Measurements from ENCODE around the gene PLOD3. TPM values are rescaled to one million over a fixed set of nuclear protein-coding genes. Genes with fewer than 3 reads are reported as not detected.
A peak's percentile ranks its signal among the peaks of the same experiment; 100 is the strongest.

The PLOD3 gene
- polyA plus RNA-seq, 1 donor (not counting 4 experiments of a cell fraction or from before 2014, with no cell fraction given), result 31.6 TPM

GRCh38 chr7:101220295-101220694 lies 2.9 kb upstream of the PLOD3 start:
- H2AFZ ChIP-seq (ENCODE audit: control insufficient read depth, low read length), result no peak overlapping the region
- no peaks in the 10 kb centered on the region for H4K20me1 ChIP-seq (ENCODE audit: control insufficient read depth, extremely low read depth, insufficient read depth, low read length)
- no peaks in the 10 kb centered on the region for H3K27me3 ChIP-seq (ENCODE audit: control insufficient read depth, extremely low read depth, insufficient read depth, low read length)
- DNase-seq (ENCODE audit: low read depth, low spot score) (no peak), FAIRE-seq (no peak)
- dilution Hi-C loops (cut with MboI; ENCODE audit: extremely low pct_ligation_motif_present, low sequenced_read_pairs), result no loop called here
- no peaks in the 10 kb centered on the region for H3K9me1 ChIP-seq (ENCODE audit: control insufficient read depth, extremely low read depth, insufficient read depth, low read length)
- H3K36me3 ChIP-seq (ENCODE audit: control insufficient read depth in 2 of 2, extremely low read depth in 1 of 2, insufficient read depth in 2 of 2, low read length in 2 of 2), result peaks cover 19 to 20% of the 10 kb centered on the region in 2 experiments
- no peak overlapping the region for H3K4me3 ChIP-seq (ENCODE audit: control insufficient read depth in 2 of 3, extremely low read depth in 1 of 3, insufficient read depth in 2 of 3, low read depth in 1 of 3, low read length in 3 of 3)
- TF ChIP-seq CTCF (optimal IDR thresholded peaks at IDR 0.05 in 1 of 3, IDR thresholded peaks at IDR 0.05 in 1 of 3, conservative IDR thresholded peaks at IDR 0.05 in 1 of 3; ENCODE audit: extremely low read depth in 1 of 3, insufficient read depth in 2 of 3, low read length in 3 of 3) (no peak), EZH2 (IDR thresholded peaks at IDR 0.05; ENCODE audit: low read length) (no peak)
- H3K9ac ChIP-seq (ENCODE audit: control insufficient read depth, extremely low read depth, insufficient read depth, low read length), result no peak overlapping the region
- H3K4me2 ChIP-seq (ENCODE audit: control insufficient read depth, extremely low read depth, insufficient read depth, low read depth, low read length), result no peak overlapping the region
- peaks cover 61% of the 10 kb centered on the region for H3K79me2 ChIP-seq (ENCODE audit: control insufficient read depth, insufficient read depth, low read length)
- peaks cover 14% of the 10 kb centered on the region for H3K4me1 ChIP-seq (ENCODE audit: control insufficient read depth, extremely low read depth, insufficient read depth, low read length)
- H3K27ac ChIP-seq (ENCODE audit: control insufficient read depth, insufficient read depth, low read length), result no peak overlapping the region
- H3K9me3 ChIP-seq (ENCODE audit: control insufficient read depth, low read depth, low read length), result no peaks in the 10 kb centered on the region

- Histone ChIP-seq H2AFZ (ENCODE audit: control insufficient read depth, low read length) (peak overlapping the region; percentile 93), H3K4me2 (ENCODE audit: control insufficient read depth, extremely low read depth, insufficient read depth, low read depth, low read length) (peak overlapping the region; percentile 98), H3K27me3 (ENCODE audit: control insufficient read depth, extremely low read depth, insufficient read depth, low read length) (no peaks in the 10 kb centered on the region), H3K36me3 (ENCODE audit: control insufficient read depth in 2 of 2, extremely low read depth in 1 of 2, insufficient read depth in 2 of 2, low read length in 2 of 2) (peaks cover 15 to 18% of the 10 kb centered on the region in 2 experiments), H3K79me2 (ENCODE audit: control insufficient read depth, insufficient read depth, low read length) (peaks cover 63% of the 10 kb centered on the region), H3K27ac (ENCODE audit: control insufficient read depth, insufficient read depth, low read length) (peak overlapping the region; percentile 94), H3K4me1 (ENCODE audit: control insufficient read depth, extremely low read depth, insufficient read depth, low read length) (peaks cover 14% of the 10 kb centered on the region), H3K9ac (ENCODE audit: control insufficient read depth, extremely low read depth, insufficient read depth, low read length) (peak overlapping the region; percentile 85), H3K9me3 (ENCODE audit: control insufficient read depth, low read depth, low read length) (no peaks in the 10 kb centered on the region), H3K4me3 (ENCODE audit: control insufficient read depth in 2 of 3, extremely low read depth in 1 of 3, insufficient read depth in 2 of 3, low read depth in 1 of 3, low read length in 3 of 3) (peak overlapping the region; percentile 81 to 94 (median 91)), H4K20me1 (ENCODE audit: control insufficient read depth, extremely low read depth, insufficient read depth, low read length) (no peaks in the 10 kb centered on the region), H3K9me1 (ENCODE audit: control insufficient read depth, extremely low read depth, insufficient read depth, low read length) (no peaks in the 10 kb centered on the region)
- TF ChIP-seq CTCF (optimal IDR thresholded peaks at IDR 0.05 in 1 of 3, IDR thresholded peaks at IDR 0.05 in 1 of 3, conservative IDR thresholded peaks at IDR 0.05 in 1 of 3; ENCODE audit: extremely low read depth in 1 of 3, insufficient read depth in 2 of 3, low read length in 3 of 3) (no peak), EZH2 (IDR thresholded peaks at IDR 0.05; ENCODE audit: low read length) (no peak)
- FAIRE-seq (no peak), DNase-seq (ENCODE audit: low read depth, low spot score) (no peak)
- dilution Hi-C loops (cut with MboI; ENCODE audit: extremely low pct_ligation_motif_present, low sequenced_read_pairs), result no loop called here
These were observed 1.1 kb upstream of the PLOD3 start for GRCh38 chr7:101218236-101219125.

Data from keratinocyte (primary cell).